D721Med (cell line): ENCODE data around the gene PPP1CC.
"Not testable (repeated sequence)": the region's sequence is repeated elsewhere in the genome, so short reads cannot be mapped to it uniquely, and the experiment has no call there.

Source experiments
- DNase-seq: peaks from one replicate; pipeline ENCODE4 v3.0.0; 2011; ENCODE audit warnings: low spot score; ENCODE audit not compliant: insufficient read length
- FAIRE-seq: peaks from 2 replicates; lab custom pipeline; 2011; peaks lifted over from hg19 to GRCh38; lab: Jason Lieb, UNC
- TF ChIP-seq, protein P1 (sequence below): IDR thresholded peaks from 2 replicates; pipeline ENCODE4 v1.5.1; 2012; ENCODE audit warnings: mild to moderate bottlenecking, control low read depth; ENCODE audit not compliant: insufficient read depth; ENCODE audit errors: missing control alignments

PPP1CC gene

GRCh38 chr12:110766311-110767154 lies 23.8 kb upstream of the PPP1CC start:
- no peak for FAIRE-seq
- DNase-seq = no peak
- TF ChIP-seq, protein P1, sequence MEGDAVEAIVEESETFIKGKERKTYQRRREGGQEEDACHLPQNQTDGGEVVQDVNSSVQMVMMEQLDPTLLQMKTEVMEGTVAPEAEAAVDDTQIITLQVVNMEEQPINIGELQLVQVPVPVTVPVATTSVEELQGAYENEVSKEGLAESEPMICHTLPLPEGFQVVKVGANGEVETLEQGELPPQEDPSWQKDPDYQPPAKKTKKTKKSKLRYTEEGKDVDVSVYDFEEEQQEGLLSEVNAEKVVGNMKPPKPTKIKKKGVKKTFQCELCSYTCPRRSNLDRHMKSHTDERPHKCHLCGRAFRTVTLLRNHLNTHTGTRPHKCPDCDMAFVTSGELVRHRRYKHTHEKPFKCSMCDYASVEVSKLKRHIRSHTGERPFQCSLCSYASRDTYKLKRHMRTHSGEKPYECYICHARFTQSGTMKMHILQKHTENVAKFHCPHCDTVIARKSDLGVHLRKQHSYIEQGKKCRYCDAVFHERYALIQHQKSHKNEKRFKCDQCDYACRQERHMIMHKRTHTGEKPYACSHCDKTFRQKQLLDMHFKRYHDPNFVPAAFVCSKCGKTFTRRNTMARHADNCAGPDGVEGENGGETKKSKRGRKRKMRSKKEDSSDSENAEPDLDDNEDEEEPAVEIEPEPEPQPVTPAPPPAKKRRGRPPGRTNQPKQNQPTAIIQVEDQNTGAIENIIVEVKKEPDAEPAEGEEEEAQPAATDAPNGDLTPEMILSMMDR = no peak

DNA sequence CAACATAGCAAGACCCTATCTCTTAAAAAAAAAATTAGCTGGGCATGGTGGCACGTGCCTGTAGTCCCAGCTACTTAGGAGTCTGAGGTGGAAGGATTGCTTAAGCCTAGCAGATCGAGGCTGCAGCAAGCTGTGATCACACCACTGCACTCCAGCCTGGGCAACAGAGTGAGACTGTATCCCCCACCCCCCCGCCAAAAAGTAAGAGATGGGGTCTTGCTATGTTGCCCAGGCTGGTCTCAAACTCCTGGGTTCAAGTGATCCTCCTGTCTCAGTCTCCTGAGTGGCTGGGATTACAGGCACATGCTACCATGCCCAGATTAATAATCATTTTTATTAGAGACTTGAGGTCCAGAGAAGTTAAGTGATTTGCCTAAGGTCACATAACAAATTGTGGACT lies 22.9 kb upstream of the PPP1CC start:
- not testable (repeated sequence) for FAIRE-seq, DNase-seq

GRCh38 chr12:110765111-110765510 lies 22.4 kb upstream of the PPP1CC start:
- FAIRE-seq (no peak), DNase-seq (no peak)
- TF ChIP-seq, protein P1 = no peak

GRCh38 chr12:110763583-110763982 lies 20.9 kb upstream of the PPP1CC start:
- TF ChIP-seq, protein P1 = no peak
- FAIRE-seq (no peak), DNase-seq (no peak)

DNA sequence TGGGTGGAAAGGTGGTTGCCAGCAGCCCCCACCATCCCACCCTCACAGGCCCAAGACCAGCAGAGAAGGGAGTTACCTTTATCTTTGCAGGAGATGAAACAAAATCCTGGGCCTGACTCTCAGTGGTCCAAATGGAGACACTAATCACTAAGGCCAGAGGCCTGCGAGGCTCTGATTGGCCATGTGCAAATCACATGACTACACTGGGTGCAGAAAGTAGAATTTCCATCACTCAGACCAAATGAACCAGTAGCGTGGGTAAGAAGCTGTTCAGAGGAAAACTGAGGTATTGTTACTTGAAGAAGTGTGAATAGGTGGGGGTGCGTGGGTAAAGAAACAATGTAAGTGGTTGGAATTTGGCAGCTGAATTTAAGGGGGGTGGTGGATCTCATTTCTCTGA lies 20.2 kb upstream of the PPP1CC start:
- TF ChIP-seq, protein P1 = no peak
- no peak for FAIRE-seq

DNA sequence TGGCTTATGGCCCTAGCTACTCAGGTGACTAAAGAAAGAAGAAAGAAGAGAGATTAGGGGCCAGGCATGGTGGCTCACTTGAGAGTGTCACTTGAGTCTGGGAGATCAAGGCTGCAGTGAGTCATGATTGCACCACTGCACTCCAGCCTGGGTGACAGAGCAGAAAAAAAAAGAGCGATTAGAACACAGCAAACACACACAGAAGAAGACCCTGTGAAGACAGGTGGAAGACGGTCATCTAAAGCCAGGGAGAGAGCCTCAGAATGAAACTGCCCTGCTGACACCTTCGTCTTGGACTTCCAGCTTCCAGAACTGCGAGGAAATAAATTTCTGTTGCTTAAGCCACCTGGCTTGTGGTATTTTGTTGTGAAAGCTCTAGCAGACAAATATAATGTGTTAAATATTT lies 17.5 kb upstream of the PPP1CC start:
- DNase-seq (no peak), FAIRE-seq (no peak)

More for the DNA sequence above, 20.2 kb upstream of the PPP1CC start:
- DNase-seq = no peak

GRCh38 chr12:110758922-110759321 lies 16.2 kb upstream of the PPP1CC start:
- TF ChIP-seq, protein P1 = no peak
- FAIRE-seq (no peak), DNase-seq (no peak)

More for the DNA sequence above, 17.5 kb upstream of the PPP1CC start:
- TF ChIP-seq, protein P1 = no peak
